HG03565 (cell line): ENCODE measurements around the gene LYZL6.

Experiments
- ATAC-seq: cut with Tn5 transposase; IDR thresholded peaks from one replicate; pipeline ENCODE4 v1.9.1; 2021; ENCODE audit warnings: mild to moderate bottlenecking, moderate library complexity; ENCODE audit not compliant: unreplicated experiment

Gene LYZL6, protein sequence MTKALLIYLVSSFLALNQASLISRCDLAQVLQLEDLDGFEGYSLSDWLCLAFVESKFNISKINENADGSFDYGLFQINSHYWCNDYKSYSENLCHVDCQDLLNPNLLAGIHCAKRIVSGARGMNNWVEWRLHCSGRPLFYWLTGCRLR

DNA sequence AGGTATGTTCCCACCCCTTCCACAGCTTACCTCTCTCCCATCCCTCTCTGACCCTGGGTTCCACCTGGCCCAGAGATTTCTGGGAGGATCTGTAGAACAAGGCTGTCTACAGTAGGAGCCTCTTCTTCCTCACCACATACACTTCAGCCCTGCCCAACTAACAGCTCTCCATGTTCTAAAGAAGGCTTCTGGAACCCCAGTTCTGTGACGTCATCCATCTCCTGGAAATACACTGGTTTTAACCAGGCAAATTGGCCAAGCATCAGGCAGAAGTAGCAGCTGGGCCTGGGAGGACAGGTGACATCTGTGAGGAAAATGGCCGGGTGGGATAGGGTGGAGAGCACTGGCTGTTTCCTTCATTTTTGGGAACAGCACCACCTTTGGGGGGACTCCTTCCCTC is at the start of gene LYZL6:
TSS of gene LYZL6 (minus strand) at position 177 of the 400 bp plus-strand sequence. CDS start 4,357 bp downstream, outside the sequence.
- no peak for ATAC-seq

- no peak for ATAC-seq
These were observed 47.6 kb upstream of the LYZL6 start for GRCh38 chr17:35991075-35991474.

GRCh38 chr17:35988164-35988563 is 44.7 kb upstream of the LYZL6 start:
- ATAC-seq, result no peak

DNA sequence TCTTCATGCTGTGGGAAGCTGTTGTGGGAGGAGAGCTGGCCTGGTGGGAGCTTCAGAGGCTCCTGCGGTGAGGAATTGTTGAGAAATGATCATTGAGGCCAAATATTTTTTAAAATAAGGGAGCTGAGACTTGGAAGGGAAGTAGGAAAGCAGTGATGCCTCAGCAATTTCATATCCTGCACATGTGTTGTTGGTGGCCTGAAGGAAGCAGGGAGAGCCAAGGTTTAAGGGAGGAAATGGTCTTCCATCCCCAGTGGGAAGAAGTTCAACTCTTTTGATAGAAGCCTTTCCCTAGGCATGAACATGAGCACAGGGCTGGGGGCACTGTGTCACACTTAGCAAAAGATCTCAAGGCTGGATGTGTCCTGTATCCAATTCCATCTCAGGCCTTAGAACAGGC is 43.1 kb upstream of the LYZL6 start, which contains the start of gene CCL14:
TSS of gene CCL14 (minus strand) at position 87 of the 400 bp plus-strand sequence. CDS start at position 7, 80 bp downstream.
- no peak for ATAC-seq

GRCh38 chr17:35984140-35984539 is 40.6 kb upstream of the LYZL6 start:
- no peak for ATAC-seq

GRCh38 chr17:35982409-35983191 is 39.1 kb upstream of the LYZL6 start:
- ATAC-seq, result no peak

GRCh38 chr17:35981908-35982330 is 38.4 kb upstream of the LYZL6 start:
- no peak for ATAC-seq

- no peak for ATAC-seq
These were observed 37.7 kb upstream of the LYZL6 start, which contains the start of gene CCL16 for GRCh38 chr17:35981246-35981645. CCL16 (minus strand) TSS chr17:35981497; CDS start chr17:35981420, 77 bp downstream.

DNA sequence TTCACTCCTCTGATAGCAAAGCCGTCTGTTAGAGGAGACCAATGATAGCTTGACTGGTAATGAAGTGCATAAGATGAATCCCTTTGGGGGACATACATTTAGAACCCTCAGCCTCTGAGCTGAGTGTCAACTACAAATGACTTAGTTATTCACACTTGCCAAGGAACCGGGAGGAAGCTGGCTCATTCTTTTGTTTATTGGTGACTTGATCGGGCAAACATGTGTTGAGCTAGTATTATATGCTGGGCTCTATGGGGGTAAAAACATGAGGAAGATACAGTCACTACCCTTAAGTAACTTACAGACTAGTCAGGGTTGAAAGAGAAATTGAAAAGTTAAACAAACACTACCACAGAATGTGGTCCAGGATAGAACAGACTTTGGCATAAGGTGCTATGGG is 34.8 kb upstream of the LYZL6 start:
- no peak for ATAC-seq

DNA sequence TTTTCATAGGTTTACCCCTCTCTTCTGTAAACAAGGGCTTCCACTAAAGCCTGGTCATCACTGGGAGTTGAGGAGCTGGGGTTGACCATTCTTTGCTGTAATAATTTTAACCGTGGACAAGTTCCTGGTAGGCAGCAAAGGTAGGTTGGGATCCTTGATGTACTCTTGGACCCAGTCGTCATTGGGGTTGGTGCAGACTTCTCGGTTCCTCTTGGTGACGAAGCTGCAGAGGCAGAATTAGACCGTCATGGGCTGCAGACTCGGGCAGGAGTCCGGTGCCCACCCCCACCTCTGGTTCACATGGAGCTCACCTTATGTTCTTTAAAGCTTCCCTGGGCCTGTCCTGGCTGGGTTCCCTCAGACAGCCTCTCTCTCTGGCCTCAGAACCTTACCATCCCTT is 34.0 kb upstream of the LYZL6 start:
- ATAC-seq, result no peak

DNA sequence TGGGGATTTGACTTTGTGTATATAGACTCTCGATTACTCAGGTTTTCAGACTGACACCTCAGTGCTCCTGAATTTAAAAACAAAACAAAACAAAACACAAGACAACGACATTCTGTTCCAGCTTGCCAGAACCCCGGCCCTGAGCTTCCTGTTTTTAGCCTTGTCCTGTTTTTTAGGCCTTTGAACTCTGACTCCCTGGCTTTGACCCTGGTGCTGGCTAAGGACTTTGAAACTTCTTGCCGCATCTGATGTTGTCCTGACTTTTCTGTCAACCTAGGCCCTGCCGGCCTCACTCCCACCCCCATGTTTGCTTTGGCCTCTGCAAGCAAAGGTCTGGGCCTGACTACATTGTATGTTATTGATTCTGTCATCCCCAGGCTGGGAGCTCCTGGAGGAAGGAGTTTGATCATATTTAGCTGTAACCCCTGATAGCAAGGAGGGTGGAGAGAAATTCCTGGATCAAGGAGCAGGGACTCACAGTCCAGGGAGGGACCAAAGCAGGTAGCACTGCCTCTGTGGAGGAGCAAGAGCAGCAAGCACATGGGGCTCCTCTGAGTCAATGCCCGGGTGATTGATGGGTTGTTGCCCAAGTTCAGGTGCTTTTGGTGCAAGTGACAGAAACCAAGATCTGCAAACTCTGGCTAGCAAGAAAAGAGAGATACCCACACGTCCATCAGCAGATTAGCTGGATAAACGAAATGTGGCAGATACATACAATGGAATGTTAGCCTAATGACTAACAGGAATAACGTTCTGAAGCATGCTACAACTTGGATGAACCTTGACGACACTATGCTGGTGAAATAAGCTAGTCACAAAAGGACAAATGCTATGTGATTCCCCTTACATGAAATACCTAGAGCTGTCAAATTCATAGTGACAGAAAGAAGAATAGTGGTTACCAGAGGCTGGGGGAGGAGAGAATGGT is 30.1 kb upstream of the LYZL6 start:
- ATAC-seq, result no peak

DNA sequence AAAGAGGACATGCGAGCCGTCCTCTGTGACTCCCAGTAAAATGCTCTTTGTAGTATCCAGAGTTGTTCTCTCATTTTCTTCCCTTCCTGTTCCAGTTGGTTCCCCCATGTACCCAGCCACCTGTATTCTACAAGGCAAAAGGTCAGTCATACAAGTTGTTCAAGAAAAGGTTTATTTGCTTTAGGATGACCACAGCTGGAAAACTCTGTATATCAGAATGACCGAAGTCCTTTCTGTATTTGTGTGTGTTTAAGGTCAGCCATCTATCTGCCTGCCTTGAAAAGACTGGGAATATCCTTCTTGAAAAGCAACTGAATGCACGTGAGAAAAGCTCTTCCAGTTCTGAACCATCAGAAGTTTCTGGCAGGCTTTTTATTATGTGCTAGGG is 29.4 kb upstream of the LYZL6 start:
- no peak for ATAC-seq

DNA sequence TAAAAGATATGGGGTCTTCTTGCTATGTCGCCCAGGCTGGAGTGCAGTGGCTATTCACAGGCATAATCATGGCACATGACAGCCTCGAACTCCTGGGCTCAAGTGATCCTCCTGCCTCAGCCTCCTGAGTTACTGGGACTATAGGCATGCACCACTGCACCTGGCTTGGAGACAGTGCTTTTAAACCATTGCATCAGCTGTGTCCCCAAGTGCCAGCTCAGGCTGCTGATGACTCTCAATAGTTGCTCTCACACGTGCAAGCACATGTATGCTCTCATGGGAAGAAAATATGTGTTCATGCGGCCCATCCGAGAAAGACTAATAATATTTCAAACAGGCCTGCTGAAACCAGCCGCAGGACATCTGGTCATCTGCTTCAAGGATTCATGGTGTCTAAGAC is 29.0 kb upstream of the LYZL6 start:
- ATAC-seq, result no peak

DNA sequence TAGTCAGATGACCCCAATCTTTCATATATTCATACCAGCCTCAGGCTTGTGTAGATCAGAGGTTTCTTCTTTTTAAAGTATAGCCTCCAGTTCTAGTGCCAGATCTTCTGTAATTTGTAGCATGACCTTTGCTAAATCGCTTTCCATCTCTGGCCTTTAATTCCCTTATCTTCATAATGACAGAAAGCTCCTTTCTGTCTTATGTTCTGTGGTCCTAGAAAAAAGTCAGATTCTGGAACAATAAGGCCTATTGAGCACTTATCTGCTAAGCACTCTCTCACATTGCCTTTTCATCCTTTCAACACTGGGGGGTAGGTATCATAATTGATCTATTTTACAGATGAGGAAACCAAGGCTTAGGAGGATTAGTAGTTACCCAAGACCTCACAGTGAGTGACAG is 28.6 kb upstream of the LYZL6 start:
- ATAC-seq, result no peak

GRCh38 chr17:35969558-35970380 is 26.3 kb upstream of the LYZL6 start:
- ATAC-seq, result no peak

GRCh38 chr17:35968520-35969054 is 25.1 kb upstream of the LYZL6 start:
- ATAC-seq, result no peak

DNA sequence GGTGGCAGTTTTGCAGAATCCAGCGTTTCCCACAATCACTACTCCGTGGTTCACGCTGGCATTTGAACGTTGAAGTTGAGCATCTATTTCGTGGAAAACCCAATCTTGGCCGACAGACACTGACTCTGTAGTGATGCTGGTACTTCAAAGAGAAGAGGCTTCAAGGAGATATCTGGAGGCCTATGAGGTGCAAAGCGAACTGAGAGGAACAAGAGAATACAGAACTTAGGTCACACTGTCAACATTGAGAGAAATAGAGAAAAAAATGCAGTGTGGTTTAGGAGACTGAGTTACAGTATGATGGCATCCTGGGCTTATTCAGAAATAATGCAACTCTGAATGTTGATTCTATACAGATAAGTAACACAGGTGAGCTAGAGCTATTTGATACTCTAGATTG is 21.8 kb upstream of the LYZL6 start:
- ATAC-seq, result no peak

GRCh38 chr17:35963663-35964062 is 20.1 kb upstream of the LYZL6 start:
- ATAC-seq, result no peak

GRCh38 chr17:35953720-35954119 is 10.2 kb upstream of the LYZL6 start:
- ATAC-seq, result no peak

GRCh38 chr17:35949401-35949800 is 5.9 kb upstream of the LYZL6 start:
- no peak for ATAC-seq
